D341Med (cell line): Measurements from ENCODE around the gene MYH16.
"Not testable (repeated sequence)": the region's sequence is repeated elsewhere in the genome, so short reads cannot be mapped to it uniquely, and the experiment has no call there.

Source experiments
- DNase-seq: peaks from one replicate; pipeline ENCODE4 v3.0.0; 2012; ENCODE audit warnings: low spot score

MYH16 gene

DNA sequence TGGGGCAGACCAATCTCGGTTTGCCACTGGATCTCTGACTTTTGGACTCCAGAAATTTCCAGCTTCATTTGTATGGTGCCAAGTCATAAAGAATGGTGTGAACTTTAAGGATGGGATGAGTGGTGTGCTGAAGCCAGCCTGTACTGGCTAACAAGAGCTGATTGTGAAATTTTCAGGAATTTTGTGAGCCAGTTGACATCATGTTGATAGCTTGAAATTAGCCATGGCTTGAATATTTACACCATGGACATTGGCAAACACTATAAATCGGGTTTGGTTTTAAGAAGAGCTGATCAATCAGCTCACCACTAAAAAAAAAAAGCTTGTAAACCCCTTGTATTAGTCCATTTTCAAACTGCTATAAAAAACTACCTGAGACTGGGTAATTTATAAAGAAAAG lies 14.1 kb upstream of the MYH16 start:
- no peak for DNase-seq

- no peak for DNase-seq
Measured at GRCh38 chr7:99260395-99260794, 12.2 kb upstream of the MYH16 start.

- DNase-seq: no peak
Measured at GRCh38 chr7:99261646-99262045, 11.0 kb upstream of the MYH16 start.

DNA sequence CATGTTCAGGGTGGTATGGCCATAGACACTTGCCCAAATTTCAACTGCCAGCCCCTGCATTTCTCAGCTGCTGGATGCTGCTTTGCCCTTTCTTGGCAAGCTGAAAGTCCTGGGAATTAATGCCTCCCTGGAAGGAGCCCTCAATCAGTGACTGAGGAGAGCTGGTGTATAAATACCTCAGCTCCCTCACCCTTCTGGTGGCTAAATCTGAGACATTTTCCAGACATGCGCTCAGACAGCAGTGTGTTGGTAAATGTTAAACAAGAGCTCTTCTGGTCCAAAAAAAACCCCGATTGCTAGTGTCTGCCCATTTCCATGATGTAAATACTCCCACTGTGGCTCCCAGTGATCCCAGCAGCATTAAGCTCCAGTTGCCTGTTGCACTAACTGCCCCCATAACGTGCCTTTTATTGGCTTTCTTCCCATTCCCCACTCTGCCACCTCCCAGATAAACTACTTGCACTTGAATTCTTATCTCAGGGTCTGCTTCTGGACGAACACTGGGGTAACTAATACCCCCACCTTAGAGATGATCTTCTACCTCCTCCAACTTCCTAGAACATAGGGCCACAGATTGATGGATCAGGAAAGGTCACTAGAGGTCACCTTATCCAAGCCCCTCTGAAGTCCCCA lies 6.7 kb upstream of the MYH16 start:
- no peak for DNase-seq

GRCh38 chr7:99267481-99267840 lies 5.2 kb upstream of the MYH16 start:
- no peak for DNase-seq

- DNase-seq: no peak
Measured at GRCh38 chr7:99267841-99268576, 4.6 kb upstream of the MYH16 start.

- DNase-seq: no peak
Measured at GRCh38 chr7:99268577-99268908, 4.1 kb upstream of the MYH16 start.

DNA sequence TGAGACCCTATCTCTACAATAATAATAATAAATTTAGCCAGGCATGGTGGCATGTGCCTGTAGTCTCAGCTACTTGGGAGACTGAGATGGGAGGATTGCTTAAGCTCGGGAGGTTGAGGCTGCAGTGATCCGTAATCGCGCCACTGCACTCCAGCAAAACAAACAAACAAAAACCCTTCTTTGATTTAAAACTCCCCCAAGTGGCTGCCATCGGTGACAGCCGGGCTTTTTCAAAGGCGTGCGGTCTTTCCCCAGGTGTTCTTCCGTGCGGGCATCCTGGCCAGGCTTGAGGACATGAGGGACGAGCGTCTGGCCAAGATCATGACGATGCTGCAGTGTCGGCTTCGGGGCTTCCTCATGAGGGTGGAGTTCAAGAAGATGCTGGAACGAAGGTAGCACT lies 1.9 kb upstream of the MYH16 start:
- DNase-seq: no peak

- DNase-seq: not testable (repeated sequence)
Measured at GRCh38 chr7:99273561-99273960, 922 bp downstream of the MYH16 start.

- DNase-seq: not testable (repeated sequence)
Measured at GRCh38 chr7:99274908-99275307, 2.3 kb downstream of the MYH16 start.

- no peak for DNase-seq
Measured at GRCh38 chr7:99275496-99275895, 2.9 kb downstream of the MYH16 start.

DNA sequence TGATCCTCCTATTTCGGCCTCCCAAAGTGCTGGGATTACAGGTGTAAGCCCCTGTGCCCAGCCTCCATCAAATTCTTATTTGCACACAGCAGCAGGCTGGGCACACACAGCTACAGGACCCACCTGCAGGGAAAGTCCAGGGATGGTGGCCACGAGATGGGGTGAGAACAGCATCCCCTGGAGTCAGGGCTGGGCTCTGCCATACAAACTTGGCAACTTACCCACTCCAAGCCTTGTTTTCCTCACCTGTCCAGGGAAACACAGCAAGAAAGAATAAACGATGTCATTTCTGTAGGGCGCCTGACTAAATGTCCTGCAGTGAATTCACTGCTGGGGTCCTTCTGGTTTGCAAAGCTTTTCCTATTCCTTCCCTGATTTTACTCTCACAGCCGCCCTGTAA lies 5.5 kb downstream of the MYH16 start:
- DNase-seq: no peak

DNA sequence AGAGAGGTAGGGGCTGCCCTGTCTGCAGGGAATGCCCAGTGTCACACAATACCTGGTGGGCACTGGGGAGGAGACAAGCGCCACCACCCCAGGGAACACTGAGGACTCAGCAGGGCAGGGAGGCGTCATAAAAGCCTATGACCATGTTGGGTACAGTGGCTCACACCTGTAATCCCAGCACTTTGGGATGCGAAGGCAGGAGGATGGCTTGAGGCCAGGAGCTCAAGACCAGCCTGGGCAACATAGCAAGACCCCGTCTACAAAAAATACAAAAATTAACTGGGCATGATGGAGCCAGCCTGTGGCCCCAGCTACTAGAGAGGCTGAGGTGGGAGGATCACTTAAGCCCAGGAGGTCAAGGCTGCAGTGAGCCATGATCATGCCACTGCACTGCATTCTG lies 11.5 kb downstream of the MYH16 start:
- not testable (repeated sequence) for DNase-seq

- DNase-seq: no peak
Measured at GRCh38 chr7:99287779-99288534, 15.3 kb downstream of the MYH16 start.

DNA sequence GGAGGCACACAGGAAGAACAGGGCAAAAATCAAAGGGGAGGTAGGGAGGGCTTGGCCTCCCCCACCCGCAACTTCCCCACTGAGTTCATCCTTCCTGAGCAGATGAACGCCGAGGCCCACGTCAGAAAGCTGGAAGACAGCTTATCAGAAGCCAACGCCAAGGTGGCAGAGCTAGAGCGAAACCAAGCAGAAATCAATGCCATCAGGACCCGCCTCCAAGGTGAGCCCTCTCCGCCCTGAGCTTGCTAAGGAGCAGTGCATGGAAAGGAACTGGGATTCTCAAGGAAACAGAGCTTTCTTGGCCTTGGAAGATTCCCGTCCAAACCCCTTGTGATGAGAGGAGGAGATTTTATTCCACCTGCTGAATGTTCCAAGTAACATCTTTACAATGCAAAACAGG lies 16.5 kb downstream of the MYH16 start:
- no peak for DNase-seq

DNA sequence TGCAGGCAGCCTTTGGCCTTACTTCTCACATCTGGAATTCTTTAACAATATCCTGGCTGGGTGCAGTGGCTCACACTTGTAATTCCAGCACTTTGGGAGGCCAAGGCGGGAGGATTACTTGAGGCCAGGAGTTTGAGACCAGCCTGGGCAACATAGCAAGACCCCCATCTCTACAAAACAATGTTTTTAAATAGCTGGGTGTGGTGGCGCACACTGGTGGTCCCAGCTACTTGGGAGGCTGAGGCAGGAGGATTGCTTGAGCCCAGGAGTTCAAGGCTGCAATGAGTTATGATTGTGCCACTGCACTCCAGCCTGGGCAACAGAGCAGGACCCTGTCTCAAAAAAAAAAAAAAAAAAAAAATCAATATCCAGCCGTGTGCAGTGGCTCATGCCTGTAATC lies 17.5 kb downstream of the MYH16 start:
- DNase-seq: not testable (repeated sequence)

GRCh38 chr7:99290980-99291607 lies 18.5 kb downstream of the MYH16 start:
- no peak for DNase-seq

DNA sequence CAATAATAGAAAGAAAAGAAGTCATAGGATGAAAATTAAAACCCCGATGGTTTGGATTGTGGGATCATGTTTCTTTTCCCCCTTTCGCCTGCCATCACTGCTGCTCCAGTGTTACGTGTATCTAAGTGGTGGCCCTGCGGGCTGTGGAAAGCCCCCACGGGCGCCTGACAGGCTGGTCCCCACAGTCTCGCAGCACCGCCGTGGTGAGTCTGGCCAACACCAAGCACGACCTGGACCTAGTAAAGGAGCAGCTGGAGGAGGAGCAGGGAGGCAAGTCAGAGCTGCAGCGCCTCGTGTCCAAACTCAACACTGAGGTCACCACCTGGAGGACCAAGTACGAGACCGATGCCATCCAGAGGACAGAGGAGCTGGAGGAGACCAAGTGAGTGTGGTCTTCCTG lies 19.5 kb downstream of the MYH16 start:
- no peak for DNase-seq

GRCh38 chr7:99293167-99293566 lies 20.5 kb downstream of the MYH16 start:
- no peak for DNase-seq

- no peak for DNase-seq
Measured at GRCh38 chr7:99293650-99294049, 21.0 kb downstream of the MYH16 start.

- DNase-seq: no peak
Measured at GRCh38 chr7:99296471-99296870, 23.8 kb downstream of the MYH16 start.

DNA sequence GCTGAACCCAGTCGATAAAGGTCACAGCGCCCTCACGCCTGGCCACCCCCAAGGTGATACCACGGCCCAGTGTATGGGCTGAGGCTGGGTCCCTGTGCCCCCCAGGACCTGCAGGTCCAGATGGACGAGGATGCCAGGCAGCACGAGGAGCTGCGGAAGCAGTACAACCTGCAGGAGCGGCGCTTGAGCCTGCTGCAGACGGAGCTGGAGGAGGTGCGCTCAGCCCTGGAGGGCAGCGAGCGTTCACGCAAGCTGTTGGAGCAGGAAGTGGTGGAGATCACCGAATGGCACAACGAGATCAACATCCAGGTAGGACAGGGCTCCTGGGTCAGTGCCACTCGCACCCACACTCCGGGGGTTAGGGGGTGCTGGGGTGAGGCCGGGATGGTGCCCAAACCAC lies 28.9 kb downstream of the MYH16 start:
- DNase-seq: peak; percentile 27
